ENCODE results near the gene RCOR3.
"Not testable (repeated sequence)": the region's sequence is repeated elsewhere in the genome, so short reads cannot be mapped to it uniquely, and the experiment has no call there.

Gene RCOR3

GRCh38 chr1:211341999-211342398 lies 82.8 kb downstream of the RCOR3 start:
- DNase-seq, result no peak

DNA sequence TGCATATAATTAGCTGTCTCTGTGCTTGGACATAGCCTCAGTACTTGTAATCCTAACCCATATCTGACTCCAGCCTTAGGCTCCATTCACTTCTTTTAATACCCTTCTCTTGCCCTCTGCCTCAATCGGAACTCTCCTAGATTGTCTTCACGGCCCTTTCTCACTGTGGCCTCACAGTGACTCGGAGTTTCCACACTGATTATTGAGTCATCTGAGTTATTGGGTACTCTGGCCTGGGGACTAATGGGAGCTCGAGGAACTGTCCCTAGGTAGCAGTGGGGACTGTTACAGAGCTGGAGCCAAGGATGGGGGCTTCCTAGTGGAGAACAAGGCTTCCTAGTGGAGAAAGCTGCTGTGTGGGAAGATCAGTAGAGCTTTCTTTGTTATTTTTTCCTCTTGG lies 84.4 kb downstream of the RCOR3 start:
- DNase-seq, result no peak

DNA sequence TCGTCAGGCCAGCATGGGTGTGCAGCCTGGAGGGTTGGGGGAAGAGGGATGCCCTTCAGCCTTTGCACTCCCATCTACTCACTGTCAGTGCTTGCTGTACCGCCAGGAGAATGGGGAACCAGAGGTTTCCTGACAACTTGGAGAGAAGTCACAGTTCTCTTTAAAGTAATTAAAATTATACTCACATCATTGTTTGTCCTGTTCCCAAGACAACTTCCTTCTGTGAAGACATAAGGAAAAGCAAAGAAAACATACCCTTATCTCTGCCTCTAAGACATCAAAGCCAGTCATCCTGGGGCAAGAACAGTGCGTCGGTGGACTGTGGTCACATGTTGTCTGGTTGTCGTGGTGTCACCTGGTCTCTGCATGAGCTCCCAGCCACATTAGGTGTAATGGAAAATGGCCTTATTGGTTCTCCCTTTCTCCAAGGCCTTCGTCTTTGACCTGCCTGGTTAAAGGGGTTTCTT lies 85.0 kb downstream of the RCOR3 start:
- no peak for DNase-seq

- DNase-seq, result no peak
Observed at GRCh38 chr1:211345719-211346118, 86.6 kb downstream of the RCOR3 start.

DNA sequence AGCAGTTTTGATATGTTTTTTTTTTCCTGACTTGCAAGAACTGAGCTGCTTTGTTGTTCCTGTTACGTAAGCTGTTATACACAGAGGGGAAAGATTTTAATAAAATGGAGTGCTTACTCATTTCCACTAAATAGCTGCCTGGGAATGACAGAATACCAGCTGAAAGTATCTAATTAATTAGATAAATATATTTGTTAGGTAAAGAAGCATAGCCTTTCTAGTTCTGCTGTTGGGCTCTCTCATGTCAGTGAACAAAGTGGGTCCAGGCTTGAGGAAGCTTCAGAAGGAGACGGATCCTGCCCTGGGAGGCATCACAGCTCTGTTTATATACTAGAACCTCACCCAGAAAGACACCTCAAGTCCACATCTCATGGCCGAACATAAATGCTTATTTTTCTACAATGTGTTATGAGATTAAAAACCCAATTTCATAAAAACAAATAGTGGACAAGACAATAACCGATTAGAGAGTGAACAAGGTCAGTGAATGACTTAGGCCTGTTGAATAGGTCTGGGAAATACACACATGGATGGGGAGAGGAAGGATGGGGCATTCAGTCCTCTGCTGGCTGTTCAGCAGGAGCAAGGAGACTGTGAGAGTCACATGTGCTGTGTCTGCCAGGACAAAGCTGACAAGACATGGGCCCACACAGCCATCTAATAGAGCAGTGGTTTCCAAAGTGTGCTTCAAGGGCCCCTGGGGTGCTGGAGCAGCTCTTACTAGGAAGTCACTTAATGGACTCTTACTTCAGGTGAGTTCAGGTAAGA lies 88.1 kb downstream of the RCOR3 start:
- no peak for DNase-seq

GRCh38 chr1:211348547-211348946 lies 89.4 kb downstream of the RCOR3 start:
- no peak for DNase-seq

DNA sequence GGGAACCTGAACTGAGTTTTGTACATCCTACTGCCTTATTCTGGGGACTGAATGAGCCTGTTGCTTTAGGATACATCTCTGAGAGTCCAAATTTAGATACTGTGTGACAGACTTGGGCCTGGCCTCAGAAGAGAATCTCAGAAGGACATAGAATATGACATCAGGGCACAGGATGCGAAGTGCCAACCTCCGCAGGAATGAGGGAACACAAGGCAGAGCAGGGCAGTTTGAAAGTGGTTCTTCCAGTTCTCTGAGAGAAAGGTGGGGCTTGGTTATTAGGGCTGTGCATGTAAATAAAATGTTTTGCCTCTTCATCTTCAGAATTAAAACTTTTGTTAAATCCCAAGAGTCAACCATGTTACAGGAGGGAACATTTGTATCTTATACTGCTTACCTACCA lies 90.6 kb downstream of the RCOR3 start:
- no peak for DNase-seq

DNA sequence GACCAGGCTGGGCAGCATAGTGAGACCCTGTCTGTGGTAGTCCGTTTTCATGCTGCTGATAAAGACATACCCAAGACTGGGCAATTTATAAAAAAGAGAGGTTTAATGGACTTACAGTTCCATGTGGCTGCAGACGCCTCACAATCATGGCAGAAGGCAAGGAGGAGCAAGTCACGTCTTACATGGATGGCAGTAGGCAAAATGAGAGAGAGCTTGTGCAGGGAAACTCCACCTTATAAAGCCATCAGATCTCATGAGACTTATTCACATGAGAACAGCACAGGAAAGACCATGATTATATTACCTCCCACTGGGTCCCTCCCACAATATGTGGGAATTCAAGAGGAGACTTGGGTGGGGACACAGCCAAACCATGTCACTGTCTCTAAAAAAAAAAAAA lies 92.9 kb downstream of the RCOR3 start:
- DNase-seq, result not testable (repeated sequence)

DNA sequence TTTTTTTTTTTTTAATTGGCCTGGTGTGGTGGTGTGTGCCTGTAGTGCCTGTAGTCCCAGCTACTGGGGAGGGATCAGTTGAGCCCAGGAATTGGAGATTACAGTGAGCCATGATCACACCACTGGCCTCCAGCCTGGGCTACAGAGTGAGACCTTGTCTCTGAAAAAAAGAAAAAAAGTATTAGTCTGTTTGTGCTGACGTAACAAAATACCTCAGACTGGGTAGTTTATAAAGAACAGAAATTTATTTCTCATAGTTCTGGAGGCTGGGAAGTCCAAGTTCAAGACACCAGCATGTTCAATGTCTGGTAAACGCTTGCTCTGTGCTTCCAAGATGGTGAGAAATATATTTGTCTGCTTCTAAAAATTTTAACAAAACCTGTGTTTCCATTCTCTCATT lies 93.3 kb downstream of the RCOR3 start:
- no peak for DNase-seq

DNA sequence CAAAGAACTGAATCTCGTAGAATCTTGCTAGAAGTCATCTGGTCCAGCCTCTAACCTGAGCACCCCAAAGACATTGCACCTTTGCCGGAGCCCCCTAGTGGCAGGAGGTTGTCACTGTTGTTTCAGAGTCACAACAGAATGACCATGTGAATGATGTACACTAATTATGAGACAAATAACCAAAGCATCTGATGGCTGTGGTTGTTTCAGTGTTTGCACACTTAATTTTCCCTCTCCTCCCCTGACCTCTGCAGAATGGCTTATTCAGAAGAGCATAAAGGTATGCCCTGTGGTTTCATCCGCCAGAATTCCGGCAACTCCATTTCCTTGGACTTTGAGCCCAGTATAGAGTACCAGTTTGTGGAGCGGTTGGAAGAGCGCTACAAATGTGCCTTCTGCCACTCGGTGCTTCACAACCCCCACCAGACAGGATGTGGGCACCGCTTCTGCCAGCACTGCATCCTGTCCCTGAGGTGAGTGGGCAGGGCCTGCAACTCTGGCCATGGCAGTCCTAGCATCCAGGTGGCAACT lies 93.9 kb downstream of the RCOR3 start:
- DNase-seq, result peak; percentile 56

GRCh38 chr1:211353562-211354212 lies 94.5 kb downstream of the RCOR3 start:
- DNase-seq, result no peak

GRCh38 chr1:211355873-211356272 lies 96.7 kb downstream of the RCOR3 start:
- DNase-seq, result no peak

DNA sequence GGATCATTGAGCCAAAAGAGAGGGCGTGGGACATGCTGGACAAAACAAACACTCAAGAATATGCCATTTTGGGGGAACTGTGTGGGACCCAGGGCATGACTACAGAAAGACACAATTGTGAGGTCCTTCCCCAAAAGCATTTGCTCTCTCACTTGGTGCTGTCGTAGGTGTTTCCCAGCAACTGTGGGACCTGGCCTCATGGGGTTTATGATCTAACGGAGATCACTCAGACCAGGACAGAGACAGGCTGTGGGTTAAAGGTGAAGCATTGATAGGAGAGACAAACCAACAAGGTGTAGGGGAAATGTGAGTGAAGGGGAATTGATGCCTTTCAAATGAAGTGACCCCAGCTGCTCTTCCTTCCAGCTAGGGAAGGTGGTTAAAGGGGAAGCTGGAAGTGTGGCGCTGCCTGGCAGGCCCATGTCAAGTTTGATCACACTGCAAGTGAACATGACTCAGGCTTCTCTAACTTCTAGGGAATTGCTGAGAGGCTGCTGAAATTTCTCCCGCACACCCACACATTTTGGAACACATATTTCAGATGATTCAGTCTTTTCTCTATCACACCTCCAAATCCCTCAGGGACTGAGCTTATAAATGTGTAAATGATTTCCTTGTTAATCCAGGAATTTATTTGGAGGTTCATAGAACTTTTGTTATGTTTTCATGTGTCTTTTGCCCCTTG lies 97.7 kb downstream of the RCOR3 start:
- DNase-seq, result no peak

DNA sequence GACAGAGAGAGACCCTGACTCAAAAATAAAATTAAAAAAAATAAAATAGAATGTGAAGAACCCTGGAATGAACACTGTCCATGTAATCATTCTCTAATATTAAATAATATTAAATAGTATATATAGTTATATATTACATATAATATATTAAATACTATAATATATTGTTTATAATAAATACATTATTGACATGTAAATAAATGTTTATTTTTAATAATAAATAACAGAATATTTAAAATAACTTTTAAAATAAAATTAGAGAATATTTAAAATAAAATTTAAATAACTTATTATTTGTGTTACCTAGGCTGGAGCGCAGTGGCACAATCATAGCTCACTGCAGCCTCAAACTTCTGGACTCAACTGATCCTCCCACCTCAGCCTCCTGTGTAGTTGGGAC lies 99.5 kb downstream of the RCOR3 start:
- no peak for DNase-seq

DNA sequence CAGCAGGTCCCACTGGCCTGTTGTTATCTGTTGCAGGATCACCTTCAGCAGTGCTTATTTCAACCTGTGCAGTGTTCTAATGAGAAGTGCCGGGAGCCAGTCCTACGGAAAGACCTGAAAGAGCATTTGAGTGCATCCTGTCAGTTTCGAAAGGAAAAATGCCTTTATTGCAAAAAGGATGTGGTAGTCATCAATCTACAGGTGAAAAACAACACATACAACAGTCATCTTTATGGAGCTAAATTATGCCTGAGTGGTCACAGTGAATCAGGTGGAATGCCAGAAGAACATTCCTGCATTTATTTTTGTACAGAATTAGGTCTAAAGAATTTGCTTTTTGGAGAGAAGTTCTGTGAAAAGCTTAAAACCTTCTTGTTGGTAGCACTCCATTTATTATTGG lies 100.7 kb downstream of the RCOR3 start:
- no peak for DNase-seq

DNA sequence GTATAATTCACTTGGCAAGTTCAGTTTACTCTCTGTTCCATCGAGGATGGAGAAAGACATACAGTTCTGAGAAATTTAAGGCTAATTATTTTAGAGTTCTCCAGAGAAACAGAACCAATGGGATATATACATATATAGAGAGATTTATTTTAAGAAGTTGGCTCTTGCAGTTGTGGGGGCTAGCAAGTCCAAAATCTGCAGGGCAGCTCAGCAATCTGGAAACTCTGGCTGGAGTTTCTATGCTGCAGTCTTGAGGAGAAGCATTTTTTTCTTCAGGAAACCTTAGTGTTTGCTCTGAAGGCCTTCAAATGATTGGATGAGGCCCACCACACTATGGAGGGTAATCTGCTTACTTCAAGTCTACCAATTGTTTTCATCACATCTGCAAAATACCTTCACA lies 102.0 kb downstream of the RCOR3 start:
- no peak for DNase-seq

All from stimulated activated CD4-positive, alpha-beta T cell treated with anti-CD3 and anti-CD28 coated beads, Interleukin-12 subunit alpha, Interleukin-12 subunit beta, amount 100 ng/mL, for 4 hours (primary cell).